Fibroblast of skin of right biceps (primary cell): ENCODE data around the gene PALB2.
"Not testable (repeated sequence)": the region's sequence is repeated elsewhere in the genome, so short reads cannot be mapped to it uniquely, and the experiment has no call there.

ENCODE experiments used
- DNase-seq: peaks from one replicate; pipeline ENCODE4 v3.0.0-alpha.2; 2013

PALB2 gene

DNA sequence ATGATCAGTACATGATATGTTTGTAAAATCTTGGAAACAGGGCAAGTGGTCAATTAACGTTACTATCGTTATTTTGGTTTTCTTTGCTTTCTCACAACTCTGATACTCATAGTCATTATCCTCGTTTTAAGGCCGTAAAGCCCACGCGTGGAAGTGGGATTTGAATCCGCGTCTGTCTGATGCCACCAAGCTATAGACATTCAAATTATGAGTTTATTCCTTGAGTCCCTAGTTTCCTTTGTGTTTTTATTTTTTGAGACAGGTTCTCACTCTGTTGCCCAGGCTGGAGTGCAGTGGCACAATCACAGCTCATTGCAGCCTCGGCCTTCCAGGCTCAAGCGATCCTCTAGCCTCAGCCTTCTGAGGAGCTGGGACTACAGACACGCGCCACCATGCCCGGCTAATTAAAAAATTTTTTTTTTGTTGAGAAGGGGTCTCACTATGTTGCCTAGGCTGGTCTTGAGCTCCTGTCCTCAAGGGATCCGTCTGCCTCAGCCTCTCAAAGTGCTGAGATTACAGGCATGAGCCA is 1.2 kb upstream of the PALB2 start:
- no peak for DNase-seq

DNA sequence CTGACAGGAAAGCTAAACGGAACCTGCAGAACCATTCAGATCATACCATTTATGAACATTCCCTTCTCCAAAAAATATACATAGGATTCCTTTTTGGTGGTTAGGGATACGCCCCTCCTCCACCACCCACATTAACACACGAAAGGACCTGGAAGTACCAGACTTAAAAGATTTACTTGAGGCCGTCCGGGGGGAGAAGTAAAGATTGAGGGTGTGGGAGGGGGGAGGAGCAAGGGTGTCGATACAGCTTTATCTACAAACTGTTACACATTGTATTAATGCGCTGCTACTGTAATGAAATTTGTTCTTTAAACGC is 537 bp downstream of the PALB2 start:
- peak; percentile 4 for DNase-seq

DNA sequence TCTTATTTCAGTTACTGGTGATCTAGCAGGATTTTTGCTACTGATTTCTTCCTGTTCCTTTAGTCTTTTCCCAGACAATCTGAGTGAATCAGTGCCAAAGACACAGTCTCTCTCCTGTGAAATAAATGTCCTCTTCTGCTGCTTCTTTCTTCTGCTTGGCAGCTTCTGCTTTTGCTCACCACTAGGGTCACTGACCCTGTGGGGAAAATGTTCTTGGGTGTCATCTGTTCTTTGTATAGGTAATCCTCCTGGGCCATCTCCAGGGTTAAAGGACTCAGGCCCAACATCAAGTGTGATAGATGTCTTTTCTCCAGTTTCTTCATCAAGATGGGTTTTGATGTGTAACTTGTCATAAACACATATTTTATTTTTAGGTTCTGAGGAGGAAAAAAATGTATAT is 5.2 kb downstream of the PALB2 start:
- no peak for DNase-seq

DNA sequence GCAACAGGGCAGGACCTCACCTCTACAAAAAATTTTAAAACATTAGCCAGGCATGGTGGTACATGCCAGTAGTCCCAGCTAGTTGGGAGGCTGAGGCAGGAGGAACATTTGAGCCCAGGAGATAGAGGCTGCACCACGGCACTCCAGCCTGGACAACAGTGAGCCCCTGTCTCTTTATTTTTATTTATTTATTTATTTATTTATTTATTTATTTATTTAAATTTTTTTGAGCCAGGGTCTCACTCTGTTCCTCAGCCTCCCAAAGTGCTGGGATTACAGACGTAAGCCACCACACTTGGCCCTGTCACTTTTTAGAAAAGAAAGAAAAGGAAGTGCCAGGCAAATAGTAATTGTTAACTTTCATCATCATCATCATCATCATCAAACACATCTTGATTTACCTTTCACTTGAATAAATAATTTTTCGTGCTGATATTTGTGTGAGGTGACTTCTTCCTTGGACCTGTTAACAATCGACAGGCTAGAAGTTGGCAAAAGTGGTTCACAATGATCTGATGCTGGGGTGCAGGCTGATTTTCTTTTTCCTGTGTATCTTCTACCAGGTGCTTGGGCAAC is 6.6 kb downstream of the PALB2 start:
- DNase-seq: no peak

DNA sequence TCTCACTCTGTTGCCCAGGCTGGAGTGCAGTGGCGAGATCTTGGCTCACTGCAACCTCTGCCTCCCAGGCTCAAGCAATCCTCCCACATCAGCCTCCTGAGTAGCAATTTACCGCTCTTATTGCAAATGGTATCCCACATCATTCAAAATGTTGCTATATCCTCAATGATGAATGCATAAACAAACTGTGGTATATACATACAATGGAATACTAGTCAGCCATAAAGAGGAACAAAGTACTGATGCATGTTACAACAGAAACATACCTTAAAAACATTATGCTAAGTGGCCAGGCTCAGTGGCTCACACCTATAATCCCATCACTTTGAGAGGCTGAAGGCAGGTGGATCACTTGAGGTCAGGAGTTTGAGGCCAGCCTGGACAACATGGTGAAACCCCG is 9.2 kb downstream of the PALB2 start:
- DNase-seq: not testable (repeated sequence)

DNA sequence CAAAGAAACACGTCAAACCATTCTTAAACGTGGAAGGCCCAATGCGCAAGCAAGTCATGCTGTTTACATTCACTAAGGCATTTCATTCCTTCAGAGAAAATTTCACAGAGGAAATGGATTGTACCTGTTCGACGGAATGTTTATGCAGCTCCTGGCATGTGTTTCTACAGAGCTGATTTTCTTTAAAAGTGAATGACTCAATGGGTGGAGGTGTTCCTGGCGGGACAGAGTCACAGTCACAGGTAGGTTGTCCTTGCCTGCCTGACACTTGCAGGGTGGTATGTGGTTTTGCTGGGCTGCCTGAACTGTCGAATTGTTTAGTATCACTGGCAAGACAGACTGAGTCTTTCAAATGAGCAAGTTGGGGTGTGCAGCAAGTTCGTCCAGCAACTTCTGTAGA is 11.6 kb downstream of the PALB2 start:
- DNase-seq: no peak

DNA sequence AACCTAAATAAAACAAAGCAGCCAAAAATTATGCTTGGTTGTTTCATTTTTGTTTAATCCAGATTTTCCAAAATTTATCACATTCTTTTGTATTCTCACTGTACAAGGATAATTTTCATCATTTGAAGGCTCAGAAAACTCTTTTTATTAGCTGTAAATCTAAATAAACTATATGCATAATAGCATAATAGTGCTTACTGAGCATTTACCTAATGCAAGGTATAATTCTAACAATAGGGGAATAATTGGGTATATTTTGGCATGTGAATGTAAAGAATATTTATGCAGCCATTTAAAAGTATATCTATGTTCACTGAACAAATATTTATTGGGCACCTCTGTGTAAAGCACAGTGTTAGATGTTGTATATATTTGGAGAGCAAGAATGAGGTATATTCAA is 17.0 kb downstream of the PALB2 start:
- no peak for DNase-seq

DNA sequence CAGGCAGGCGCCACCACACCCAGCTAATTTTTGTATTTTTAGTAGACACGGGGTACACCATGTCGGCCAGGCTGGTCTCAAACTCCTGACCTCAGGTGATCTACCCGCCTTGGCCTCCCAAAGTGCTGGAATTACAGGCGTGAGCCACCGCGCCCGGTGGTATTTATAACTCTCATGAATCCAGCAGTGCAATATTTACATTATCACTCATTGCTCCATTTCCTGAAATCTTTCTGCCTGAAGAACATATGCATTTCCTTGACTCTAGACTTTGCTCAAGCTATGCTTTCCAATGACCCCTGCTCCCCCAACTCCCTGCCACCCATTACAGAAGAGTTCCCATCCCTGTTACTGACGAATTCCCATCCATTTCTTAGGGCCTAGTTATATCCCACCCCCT is 25.3 kb downstream of the PALB2 start:
- DNase-seq: no peak

DNA sequence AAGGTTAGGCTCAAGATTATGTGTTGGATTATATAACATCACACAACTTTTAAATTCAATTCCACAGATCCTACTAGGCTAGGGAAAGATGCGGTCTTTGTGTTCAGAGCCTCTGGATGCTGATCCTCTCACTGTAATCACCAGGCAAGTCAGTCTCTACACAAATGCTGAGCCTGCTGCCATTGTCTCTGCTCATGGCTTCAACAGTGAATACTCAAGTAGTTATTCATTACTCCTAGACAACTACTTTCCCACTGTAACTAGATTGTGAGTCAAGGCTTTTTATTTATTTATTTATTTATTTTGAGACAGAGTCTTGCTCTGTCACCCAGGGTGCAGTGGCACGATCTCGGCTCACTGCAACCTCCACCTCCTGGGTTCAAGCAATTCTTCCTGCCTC is 29.2 kb downstream of the PALB2 start:
- no peak for DNase-seq

DNA sequence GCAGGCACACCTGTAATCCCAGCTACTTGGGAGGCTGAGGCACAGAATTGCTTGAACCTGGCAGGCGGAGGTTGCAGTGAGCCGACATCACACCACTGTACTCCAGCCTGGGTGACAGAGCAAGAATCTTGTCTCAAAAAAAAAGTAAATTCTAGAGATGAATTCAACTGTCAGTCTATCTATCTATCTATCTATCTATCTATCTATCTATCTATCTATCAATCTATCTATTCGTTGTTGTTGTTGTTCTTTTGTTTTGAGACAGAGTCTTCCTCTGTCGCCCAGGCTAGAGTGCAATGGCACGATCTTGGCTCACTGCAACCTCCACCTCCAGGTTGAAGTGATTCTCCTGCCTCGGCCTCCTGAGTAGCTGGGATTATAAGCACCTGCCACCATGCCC is 30.2 kb downstream of the PALB2 start:
- DNase-seq: not testable (repeated sequence)

DNA sequence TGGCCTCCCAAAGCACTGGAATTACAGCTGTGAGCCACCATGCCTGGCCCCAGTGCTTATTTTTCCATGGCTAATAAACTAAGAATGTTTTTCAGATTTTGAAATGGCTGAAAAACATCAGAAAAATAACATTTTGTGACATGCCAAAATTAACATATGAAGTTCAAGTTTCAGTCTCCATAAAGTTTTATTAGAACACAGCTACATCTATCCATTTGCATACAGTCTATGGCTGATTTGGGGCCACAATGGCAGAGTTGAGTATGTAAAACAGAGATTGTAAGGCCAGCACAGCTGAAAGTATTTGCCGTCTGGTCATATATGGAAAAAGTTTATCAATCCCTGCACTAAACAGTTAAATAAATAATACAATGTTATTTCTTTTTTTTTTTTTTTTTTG is 31.2 kb downstream of the PALB2 start:
- no peak for DNase-seq

DNA sequence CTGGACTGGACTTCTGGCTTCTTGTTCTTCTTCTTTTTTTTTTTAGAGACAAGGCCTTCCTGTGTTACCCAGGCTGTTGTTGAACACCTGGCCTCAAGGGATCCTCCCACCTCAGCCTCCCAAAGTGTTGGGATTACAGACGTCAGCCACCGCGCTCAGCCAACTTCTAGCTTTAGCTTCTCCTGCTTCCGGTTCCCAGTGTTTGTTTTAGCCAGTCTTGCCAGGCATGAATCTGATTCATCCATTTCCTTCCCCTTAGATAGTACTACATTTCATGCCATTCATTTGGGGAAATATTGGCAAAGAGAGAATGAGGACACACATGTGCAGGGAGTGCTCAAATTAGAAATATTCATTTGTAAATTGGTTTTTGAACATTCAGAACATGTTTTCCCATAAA is 32.9 kb downstream of the PALB2 start:
- DNase-seq: peak; percentile 10

DNA sequence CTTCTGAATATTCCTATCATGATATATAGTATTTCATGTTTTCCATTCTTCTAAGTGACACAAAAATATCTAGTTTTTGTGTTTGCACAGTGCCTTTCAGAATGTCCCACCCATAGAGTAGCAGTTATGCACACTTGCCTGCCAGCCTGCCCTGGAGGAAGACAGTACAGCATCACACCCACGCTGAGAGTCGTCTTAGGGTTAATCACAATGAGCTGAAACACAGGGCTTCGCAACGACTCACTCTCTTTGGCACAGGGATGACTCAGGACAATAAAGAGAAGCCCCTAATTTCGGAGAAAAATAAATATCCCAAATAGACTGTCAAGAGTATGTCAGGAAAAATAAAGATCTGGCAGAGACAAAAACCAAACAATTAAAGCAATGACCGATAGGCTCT is 33.4 kb downstream of the PALB2 start:
- peak; percentile 38 for DNase-seq

DNA sequence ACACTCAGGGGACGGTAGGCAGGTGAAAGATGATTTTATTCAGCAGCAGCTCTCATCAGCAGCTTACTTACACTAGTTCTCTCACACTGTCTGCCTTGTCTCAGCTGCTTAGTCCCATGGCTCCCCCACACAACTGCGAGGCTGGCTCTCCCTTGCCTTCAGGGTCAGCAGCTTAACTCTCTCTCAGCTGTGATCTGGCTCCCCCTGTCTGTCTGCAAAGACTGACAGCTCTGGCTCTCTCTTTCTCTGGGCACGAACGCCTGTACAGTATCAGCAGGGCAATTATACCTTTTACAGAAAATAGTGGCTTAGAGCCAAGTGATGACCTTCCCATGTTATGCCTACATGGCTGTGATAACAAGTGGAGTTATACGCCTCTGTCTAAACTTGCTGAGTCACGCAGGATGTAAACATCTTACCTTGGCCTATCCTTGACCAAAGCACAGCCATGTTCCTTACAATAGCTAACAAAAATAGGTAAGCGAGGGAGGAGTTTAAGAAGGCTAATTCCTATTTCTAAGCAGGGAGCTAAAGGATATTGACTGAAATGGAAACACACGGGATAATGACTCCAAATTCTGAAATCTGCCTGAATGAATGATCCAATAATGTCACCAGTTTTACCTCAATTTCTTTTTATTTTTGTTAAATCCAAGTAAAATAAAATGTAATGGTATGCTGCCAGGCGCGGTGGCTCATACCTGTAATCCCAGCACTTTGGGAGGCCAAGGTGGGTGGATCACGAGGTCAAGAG is 43.9 kb downstream of the PALB2 start:
- DNase-seq: no peak

DNA sequence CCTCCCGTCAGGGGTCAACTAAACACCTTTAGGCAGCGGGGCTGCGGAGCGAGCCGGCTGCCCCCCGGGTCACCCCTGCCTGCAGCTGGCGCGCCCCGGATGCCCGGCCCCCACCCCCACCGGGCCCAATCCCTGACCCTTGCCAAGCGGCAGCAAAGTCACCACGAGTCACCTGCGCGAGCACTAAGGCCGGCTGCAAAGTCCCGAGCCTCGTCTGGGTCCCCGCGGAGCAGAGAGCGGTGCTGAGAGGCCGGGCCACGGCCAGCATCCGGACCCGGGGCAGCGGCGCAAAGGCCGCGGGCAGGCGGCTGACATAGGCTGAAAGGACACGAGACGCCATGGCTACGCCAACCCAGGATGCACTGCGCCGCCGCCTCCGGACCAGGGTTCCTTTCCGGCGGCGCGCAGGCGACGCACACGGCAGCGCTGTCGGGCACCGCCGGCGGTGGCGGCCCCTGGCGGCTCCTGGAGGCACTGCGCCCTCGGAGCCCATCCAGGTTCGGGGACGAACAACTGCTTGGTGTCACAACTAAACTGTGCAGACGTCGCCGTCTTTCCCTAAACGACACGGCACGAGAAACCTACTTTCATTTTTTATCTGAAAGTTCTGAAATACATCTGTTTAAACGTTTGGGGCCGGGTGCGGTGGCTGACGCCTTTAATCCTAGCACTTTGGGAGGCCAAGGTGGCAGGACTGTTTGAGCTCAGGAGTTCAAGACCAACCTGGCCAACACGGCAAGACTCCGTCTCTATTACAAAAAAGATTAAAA is 45.0 kb downstream of the PALB2 start, which contains the start of gene NDUFAB1:
NDUFAB1 (minus strand) TSS at position 366 of the 770 bp plus-strand sequence; CDS start at position 340, 26 bp downstream.
- peak; percentile 86 for DNase-seq

DNA sequence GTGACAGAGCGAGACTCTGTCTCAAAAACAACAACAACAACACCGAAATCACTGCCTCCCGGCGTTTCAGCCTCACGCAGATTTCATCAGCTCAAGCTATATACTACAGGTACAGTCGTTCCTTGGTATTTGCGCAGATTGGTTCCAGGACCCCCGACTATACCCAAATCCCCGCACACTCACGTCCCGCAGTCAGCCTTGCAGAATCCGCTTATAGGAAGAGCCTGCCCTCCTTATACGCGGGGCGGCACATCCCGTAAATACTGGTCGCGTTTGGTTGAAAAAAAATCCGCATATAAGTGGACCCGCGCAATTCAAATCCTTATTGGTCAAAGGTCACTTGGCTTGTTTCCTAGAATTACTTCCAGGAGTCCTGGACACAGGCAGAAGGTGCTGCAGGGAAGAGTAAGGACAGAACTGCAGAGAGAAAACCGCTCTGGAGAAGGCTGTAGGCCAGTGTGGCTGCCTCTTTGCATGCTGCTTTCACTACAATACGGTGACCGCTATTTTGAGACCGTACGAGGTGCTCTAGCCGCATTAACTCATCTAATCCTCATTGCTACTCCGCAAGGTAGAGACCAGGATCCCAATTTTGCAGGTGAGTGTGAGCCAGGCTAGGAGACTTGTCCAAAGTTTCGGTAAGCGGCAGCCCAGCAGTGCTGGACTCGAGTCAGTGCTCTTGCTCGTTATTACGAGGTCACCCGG is 45.7 kb downstream of the PALB2 start:
- no peak for DNase-seq

DNA sequence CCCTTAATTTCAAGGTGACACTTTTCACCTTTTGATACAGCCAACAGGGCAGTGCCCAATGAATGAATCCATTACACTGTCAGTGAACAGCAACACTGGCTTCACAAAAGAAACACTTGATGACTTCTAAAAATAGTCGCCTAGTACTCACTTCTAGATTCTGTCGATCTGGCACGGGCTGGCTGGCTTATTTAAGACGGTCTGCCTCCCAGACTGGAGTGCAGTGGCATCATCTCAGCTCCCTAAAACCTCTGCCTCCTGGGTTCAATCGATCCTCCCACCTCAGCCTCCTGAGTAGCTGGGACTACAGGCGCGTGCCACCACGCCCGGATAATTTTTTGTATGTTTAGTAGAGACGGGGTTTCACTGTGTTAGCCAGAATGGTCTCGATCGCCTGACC is 46.9 kb downstream of the PALB2 start:
- no peak for DNase-seq

DNA sequence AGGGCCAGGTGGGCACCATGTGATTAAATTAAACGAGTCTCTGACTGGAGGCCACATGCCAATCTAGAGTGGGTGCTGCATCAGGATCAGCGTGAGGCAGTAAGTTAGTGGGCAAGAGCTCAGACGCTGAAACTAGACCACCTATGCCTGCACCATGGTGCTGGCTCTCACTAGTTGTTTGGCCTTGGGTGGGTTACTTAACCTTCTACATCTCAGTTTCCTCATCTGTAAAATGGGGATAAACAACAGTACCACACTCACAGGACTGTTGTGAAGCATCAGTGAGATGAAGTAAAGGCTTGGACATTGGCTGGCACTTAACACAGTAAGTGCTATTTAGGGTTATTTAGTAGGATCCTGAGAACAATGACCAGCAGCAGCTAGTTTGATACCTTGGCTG is 50.9 kb downstream of the PALB2 start:
- DNase-seq: no peak

DNA sequence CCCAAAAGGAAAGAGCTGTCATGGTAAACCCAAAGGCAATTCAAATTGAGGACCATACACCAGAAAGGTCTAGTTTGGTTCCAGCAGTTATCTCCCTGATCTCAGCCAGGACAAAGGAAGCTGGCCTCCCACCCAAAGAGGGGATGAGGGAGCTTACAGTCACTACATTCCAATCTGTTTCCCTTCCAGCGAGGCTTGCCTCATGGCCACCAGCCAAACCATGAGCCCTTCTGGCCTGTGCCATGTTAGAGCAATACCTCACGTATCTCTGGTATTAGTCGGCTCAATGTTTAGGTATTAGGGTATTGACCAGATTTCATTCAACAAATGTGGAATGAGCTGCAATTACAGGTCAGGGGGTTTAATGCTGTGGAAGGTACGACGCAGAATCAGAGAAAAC is 53.4 kb downstream of the PALB2 start:
- peak; percentile 82 for DNase-seq

DNA sequence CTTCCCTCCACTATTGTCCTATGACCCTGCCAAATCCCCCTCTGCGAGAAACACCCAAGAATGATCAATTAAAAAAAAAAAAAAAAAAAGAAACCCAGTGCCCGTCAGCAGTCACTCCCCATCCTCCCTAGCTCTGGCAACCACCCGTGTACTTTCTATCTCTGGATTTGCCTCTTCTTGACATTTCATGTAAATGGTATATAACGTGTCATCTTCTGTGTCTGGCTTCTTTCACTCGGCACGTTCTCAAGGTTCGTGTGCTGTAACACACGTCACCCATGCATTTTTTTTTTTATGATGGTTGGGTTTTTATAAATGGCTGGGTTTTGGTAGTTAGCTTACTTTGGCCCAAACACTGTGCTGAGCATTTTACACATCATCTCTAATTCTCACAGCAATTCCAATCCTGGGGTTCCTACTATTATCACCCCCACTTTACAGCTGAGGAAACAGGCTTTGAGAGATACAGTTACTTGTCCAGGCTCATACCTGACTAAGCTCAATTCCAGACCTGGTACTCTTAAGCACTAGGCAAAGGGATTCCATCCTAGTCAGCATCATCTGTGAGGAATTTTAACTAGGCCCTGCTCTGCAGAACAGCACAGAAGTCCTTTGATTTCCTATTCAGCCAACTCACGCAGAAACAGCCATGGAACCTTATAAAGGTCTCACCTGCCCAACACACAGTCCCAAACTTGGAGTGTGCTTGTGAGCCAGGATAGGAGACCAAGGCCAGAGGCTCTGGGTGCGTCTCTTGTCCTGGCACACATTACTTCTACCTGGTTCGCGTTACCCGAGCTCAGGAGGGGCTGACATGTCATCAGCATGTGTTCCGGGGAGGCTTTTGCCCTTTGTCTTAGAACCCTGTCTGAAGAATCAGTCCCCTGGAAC is 56.7 kb downstream of the PALB2 start:
- DNase-seq: no peak

DNA sequence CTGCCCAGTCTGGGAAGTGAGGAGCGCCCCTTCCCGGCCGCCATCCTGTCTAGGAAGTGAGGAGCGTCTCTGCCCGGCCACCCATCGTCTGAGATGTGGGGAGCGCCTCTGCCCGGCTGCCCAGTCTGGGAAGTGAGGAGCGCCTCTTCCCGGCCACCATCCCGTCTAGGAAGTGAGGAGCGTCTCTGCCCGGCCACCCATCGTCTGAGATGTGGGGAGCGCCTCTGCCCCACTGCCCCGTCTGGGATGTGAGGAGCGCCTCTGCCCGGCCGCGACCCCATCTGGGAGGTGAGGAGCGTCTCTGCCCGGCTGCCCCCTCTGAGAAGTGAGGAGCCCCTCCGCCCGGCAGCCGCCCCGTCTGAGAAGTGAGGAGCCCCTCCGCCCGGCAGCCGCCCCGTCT is 57.8 kb downstream of the PALB2 start:
- not testable (repeated sequence) for DNase-seq

DNA sequence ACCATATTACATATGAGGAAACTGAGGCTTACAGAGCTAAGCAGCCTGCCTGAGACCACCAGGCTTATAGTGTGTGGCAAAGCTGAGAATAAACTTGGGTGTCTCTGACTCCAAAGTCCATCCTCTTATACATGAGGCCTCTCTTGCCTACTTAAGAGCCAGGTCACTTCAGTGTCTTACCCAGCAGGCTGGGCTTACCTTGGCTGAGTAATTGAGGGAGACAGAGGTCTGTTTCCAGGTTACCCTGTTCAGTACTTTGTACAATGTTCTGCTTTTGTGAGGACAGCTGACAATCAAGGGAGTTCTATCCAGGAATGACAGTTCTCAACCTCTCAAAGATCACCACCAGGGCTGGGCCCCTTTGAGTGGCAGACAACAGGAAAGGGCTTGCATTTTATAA is 59.3 kb downstream of the PALB2 start:
- DNase-seq: no peak
